Calu3 (cell line): ENCODE data around the gene HSPD1. TPM values are rescaled to one million over a fixed set of nuclear protein-coding genes. Genes with fewer than 3 reads are reported as not detected.

ENCODE experiments used
- BruUV-seq: library from RNA; stranded (reverse); fragments of 400-500 nt; replicated peaks from 2 replicates; lab custom pipeline; 2021; lab: Mats Ljungman, UMichigan
- CTCF ChIA-PET: fragments of 300-600 bp; sonication (Branson Sonifier 250); formaldehyde crosslinking; loops from one replicate; lab custom pipeline; 2022; ENCODE audit warnings: antibody characterized with exemption; lab: Charles Lee
- DNase-seq: peaks from one replicate; pipeline ENCODE4 v3.0.0; 2022
- H3K27ac Mint-ChIP-seq: one replicate; pipeline ENCODE4 v1.8.0; 2022; ENCODE audit warnings: mixed read lengths; ENCODE audit not compliant: unreplicated experiment
- H3K27me3 Mint-ChIP-seq: one replicate; pipeline ENCODE4 v1.8.0; 2022; ENCODE audit warnings: mixed read lengths; ENCODE audit not compliant: unreplicated experiment
- H3K36me3 Mint-ChIP-seq: one replicate; pipeline ENCODE4 v1.8.0; 2022; ENCODE audit warnings: mild to moderate bottlenecking, moderate library complexity, mixed read lengths; ENCODE audit not compliant: insufficient read depth, unreplicated experiment
- H3K4me1 Mint-ChIP-seq: one replicate; pipeline ENCODE4 v1.8.0; 2022; ENCODE audit warnings: mild to moderate bottlenecking, low read depth, mixed read lengths; ENCODE audit not compliant: unreplicated experiment
- H3K4me3 Mint-ChIP-seq: one replicate; pipeline ENCODE4 v1.8.0; 2022; ENCODE audit warnings: mild to moderate bottlenecking, low read depth, moderate library complexity, mixed read lengths; ENCODE audit not compliant: unreplicated experiment
- H3K9me3 Mint-ChIP-seq: one replicate; pipeline ENCODE4 v1.8.0; 2022; ENCODE audit warnings: low read depth, mixed read lengths; ENCODE audit not compliant: unreplicated experiment
- CTCF ChIP-seq: fragments of 200-600 bp; IDR thresholded peaks from one replicate; pipeline ENCODE4 v1.8.0; 2022; ENCODE audit warnings: antibody characterized with exemption; ENCODE audit not compliant: unreplicated experiment
- intact Hi-C: fragments of 100-400 bp; cut with micrococcal nuclease; formaldehyde crosslinking; loops from one replicate; pipeline ENCODE4 v1.10.0; 2022; ENCODE audit not compliant: unreplicated experiment
- total RNA-seq: library from RNA; stranded (reverse); gene quantifications from 2 replicates; pipeline ENCODE4 v1.2.3, GENCODE V29; 2022

HSPD1 gene
- total RNA-seq, 1 experiment from 2014 or later, result 757 TPM

- CTCF ChIA-PET, result no interaction called here
- peaks cover 13% of the 10 kb centered on the region for H3K4me1 Mint-ChIP-seq
Measured at GRCh38 chr2:197497326-197497725, 2.3 kb downstream of the HSPD1 start.

GRCh38 chr2:197496695-197497094, 2.9 kb downstream of the HSPD1 start:
- CTCF ChIA-PET, result no interaction called here
- Mint-ChIP-seq H3K27me3 (no peaks in the 10 kb centered on the region), H3K36me3 (peaks cover 95% of the 10 kb centered on the region), H3K4me1 (peaks cover 7% of the 10 kb centered on the region), H3K4me3 (peak overlapping the region; percentile 84), H3K9me3 (no peaks in the 10 kb centered on the region), H3K27ac (peak overlapping the region; percentile 95)
- DNase-seq, result no peak
- TF ChIP-seq CTCF, result no peak
- intact Hi-C loops, result loop anchor here (5.0 kb wide), 1 partner anchor 211 kb away; the partner anchor contains the start of gene MARS2
- no TSS peak for BruUV-seq

More at GRCh38 chr2:197497326-197497725, 2.3 kb downstream of the HSPD1 start:
- Mint-ChIP-seq H3K9me3 (no peaks in the 10 kb centered on the region), H3K27ac (peak overlapping the region; percentile 95), H3K27me3 (no peaks in the 10 kb centered on the region), H3K4me3 (peak overlapping the region; percentile 84), H3K36me3 (peaks cover 97% of the 10 kb centered on the region)
- intact Hi-C loops, result loop anchor here (5.0 kb wide), 1 partner anchor 210 kb away; the partner anchor contains the start of gene MARS2
- no TSS peak for BruUV-seq
- TF ChIP-seq CTCF, result no peak
- no peak for DNase-seq

- Mint-ChIP-seq H3K27me3 (no peaks in the 10 kb centered on the region), H3K4me1 (peaks cover 7% of the 10 kb centered on the region), H3K36me3 (peaks cover 93% of the 10 kb centered on the region), H3K9me3 (no peaks in the 10 kb centered on the region), H3K27ac (no peak overlapping the region), H3K4me3 (peak overlapping the region; percentile 84)
- CTCF ChIA-PET, result interaction anchor here (0.6 kb wide), 1 partner anchor 672 kb away, joined by 3 read pairs; no protein-coding TSS in a partner anchor
- no peak for DNase-seq
- no peak for TF ChIP-seq CTCF
- intact Hi-C loops, result loop anchor here (5.0 kb wide), 1 partner anchor 212 kb away; the partner anchor contains the start of gene MARS2
- BruUV-seq, result no TSS peak
Measured at GRCh38 chr2:197495433-197496134, 4.1 kb downstream of the HSPD1 start.

- CTCF ChIA-PET, result no interaction called here
- H3K4me1 Mint-ChIP-seq, result no peaks in the 10 kb centered on the region
- H3K36me3 Mint-ChIP-seq, result peaks cover 90% of the 10 kb centered on the region
Measured at GRCh38 chr2:197487385-197487784, 12.3 kb downstream of the HSPD1 start.

More at GRCh38 chr2:197487385-197487784, 12.3 kb downstream of the HSPD1 start:
- intact Hi-C loops, result loop anchor here (5.0 kb wide), 1 partner anchor 85 kb away; no protein-coding TSS in a partner anchor
- TF ChIP-seq CTCF, result no peak
- Mint-ChIP-seq H3K9me3 (peaks cover 5% of the 10 kb centered on the region), H3K27me3 (no peaks in the 10 kb centered on the region), H3K27ac (no peak overlapping the region), H3K4me3 (no peak overlapping the region)
- no peak for DNase-seq
- no TSS peak for BruUV-seq
